ENCODE results near the gene TAF5.
"Not testable (repeated sequence)": the region's sequence is repeated elsewhere in the genome, so short reads cannot be mapped to it uniquely, and the experiment has no call there.

DNA sequence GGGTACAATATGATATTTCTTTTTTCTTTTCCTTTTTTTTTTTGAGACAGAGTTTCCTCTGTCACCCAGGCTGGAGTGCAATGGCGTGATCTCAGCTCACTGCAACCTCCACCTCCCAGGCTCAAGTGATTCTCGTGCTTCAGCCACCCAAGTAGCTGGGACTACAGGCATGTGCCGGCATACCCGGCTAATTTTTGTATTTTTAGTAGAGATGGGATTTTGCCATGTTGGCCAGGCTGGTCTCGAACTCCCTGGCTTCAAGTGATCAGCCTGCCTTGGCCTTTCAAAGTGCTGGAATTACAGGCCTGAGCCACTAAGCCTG is 49.3 kb downstream of the TAF5 start:
- TF ChIP-seq EZH2 (IDR thresholded peaks at IDR 0.05; ENCODE audit: borderline replicate concordance, low read length) = not testable (repeated sequence)
- TF ChIP-seq, protein P1, sequence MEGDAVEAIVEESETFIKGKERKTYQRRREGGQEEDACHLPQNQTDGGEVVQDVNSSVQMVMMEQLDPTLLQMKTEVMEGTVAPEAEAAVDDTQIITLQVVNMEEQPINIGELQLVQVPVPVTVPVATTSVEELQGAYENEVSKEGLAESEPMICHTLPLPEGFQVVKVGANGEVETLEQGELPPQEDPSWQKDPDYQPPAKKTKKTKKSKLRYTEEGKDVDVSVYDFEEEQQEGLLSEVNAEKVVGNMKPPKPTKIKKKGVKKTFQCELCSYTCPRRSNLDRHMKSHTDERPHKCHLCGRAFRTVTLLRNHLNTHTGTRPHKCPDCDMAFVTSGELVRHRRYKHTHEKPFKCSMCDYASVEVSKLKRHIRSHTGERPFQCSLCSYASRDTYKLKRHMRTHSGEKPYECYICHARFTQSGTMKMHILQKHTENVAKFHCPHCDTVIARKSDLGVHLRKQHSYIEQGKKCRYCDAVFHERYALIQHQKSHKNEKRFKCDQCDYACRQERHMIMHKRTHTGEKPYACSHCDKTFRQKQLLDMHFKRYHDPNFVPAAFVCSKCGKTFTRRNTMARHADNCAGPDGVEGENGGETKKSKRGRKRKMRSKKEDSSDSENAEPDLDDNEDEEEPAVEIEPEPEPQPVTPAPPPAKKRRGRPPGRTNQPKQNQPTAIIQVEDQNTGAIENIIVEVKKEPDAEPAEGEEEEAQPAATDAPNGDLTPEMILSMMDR (IDR thresholded peaks at IDR 0.05; ENCODE audit: low read length) = not testable (repeated sequence)

Data from OCI-LY1 (cell line).